8988T (cell line): ENCODE results near the gene GALNT13.

Experiments
- DNase-seq: peaks from one replicate; pipeline ENCODE4 v3.0.0; 2011

The GALNT13 gene

GRCh38 chr2:154495455-154495868 lies 623.7 kb downstream of the GALNT13 start:
- no peak for DNase-seq

GRCh38 chr2:154497019-154497418 lies 625.3 kb downstream of the GALNT13 start:
- no peak for DNase-seq
